Uterus (tissue), 2 donors: Measurements from ENCODE around the gene PLCXD3.

ENCODE experiments used
- CTCF ChIP-seq, 4 experiments: fragments of 200-600 bp in 2 of 4; fragments of 450-650 bp in 2 of 4; sonication (generic) in 2 of 4; IDR thresholded peaks; one replicate each; pipeline ENCODE4 v1.5.1; 2016 to 2019; ENCODE audit warnings: antibody characterized with exemption in 4 of 4, mild to moderate bottlenecking in 2 of 4, moderate library complexity in 1 of 4
- POLR2A ChIP-seq, 2 donors: fragments of 450-650 bp; IDR thresholded peaks; one replicate each; pipeline ENCODE4 v1.6.1; 2016; ENCODE audit warnings: antibody characterized with exemption in 2 of 2, mild to moderate bottlenecking in 1 of 2, moderate library complexity in 1 of 2

- TF ChIP-seq CTCF (IDR thresholded peaks at IDR 0.05) (no peak), POLR2A (IDR thresholded peaks at IDR 0.05) (no peak)
Measured at GRCh38 chr5:41368158-41368557, 142.2 kb downstream of the PLCXD3 start.
